IMR-90 (cell line): ENCODE data around the gene TGFB2. TPM values are rescaled to one million over a fixed set of nuclear protein-coding genes. Genes with fewer than 3 reads are reported as not detected.

Source experiments
- ATAC-seq: fragments of 200-7000 bp; cut with Tn5 transposase; 2 replicates; pipeline ENCODE4 v1.9.1; 2020; ENCODE audit warnings: low read depth, mild to moderate bottlenecking, moderate library complexity
- BruUV-seq: library from RNA; stranded (reverse); fragments of 400-500 nt; replicated peaks from 2 replicates; lab custom pipeline; 2021; lab: Mats Ljungman, UMichigan
- CTCF ChIA-PET: fragments of 300-600 bp; formaldehyde crosslinking; extraction: SDS; loops from one replicate; lab custom pipeline; 2021; ENCODE audit warnings: antibody characterized with exemption; lab: Yijun Ruan, JAX
- POLR2A ChIA-PET: fragments of 300-600 bp; sonication (Branson Sonifier 250); formaldehyde crosslinking; loops from one replicate; lab custom pipeline; 2022; ENCODE audit warnings: antibody characterized with exemption; ENCODE audit not compliant: unreplicated experiment; lab: Charles Lee
- DNase-seq: peaks from one replicate; pipeline ENCODE4 v3.0.0; 2013
- H2AFZ ChIP-seq: replicated peaks from 2 replicates; pipeline ENCODE3; 2013; ENCODE audit warnings: low read length, mild to moderate bottlenecking; ENCODE audit not compliant: poor library complexity
- H2AK5ac ChIP-seq: 2 replicates; pipeline ENCODE4 v1.6.1; 2013; ENCODE audit warnings: low read depth, low read length, inconsistent platforms
- H2AK9ac ChIP-seq: replicated peaks from 2 replicates; pipeline ENCODE3; 2013; ENCODE audit warnings: mild to moderate bottlenecking, low read depth, low read length, moderate library complexity; ENCODE audit not compliant: poor library complexity
- H2BK120ac ChIP-seq: 2 replicates; pipeline ENCODE4 v1.6.1; 2013; ENCODE audit warnings: low read depth, low read length, inconsistent platforms
- H2BK15ac ChIP-seq: 3 replicates; pipeline ENCODE4 v1.6.1; 2013; ENCODE audit warnings: low read depth, low read length, inconsistent platforms
- H2BK20ac ChIP-seq: 2 replicates; pipeline ENCODE4 v1.6.1; 2013; ENCODE audit warnings: low read depth, mild to moderate bottlenecking, inconsistent platforms, low read length, moderate library complexity
- H2BK5ac ChIP-seq: 2 replicates; pipeline ENCODE4 v1.6.1; 2013; ENCODE audit warnings: mild to moderate bottlenecking, low read depth, low read length, inconsistent platforms; ENCODE audit not compliant: poor library complexity, severe bottlenecking
- H3K14ac ChIP-seq: replicated peaks from 2 replicates; pipeline ENCODE4 v1.6.1; 2013; ENCODE audit warnings: low read depth, low read length, inconsistent platforms
- H3K18ac ChIP-seq: 2 replicates; pipeline ENCODE4 v1.6.1; 2013; ENCODE audit warnings: low read depth, low read length, control low read depth
- H3K23ac ChIP-seq: 2 replicates; pipeline ENCODE4 v1.6.1; 2013; ENCODE audit warnings: low read depth, low read length, inconsistent platforms
- H3K27ac ChIP-seq: 2 replicates; pipeline ENCODE4 v1.5.1; 2013; ENCODE audit warnings: mild to moderate bottlenecking, control low read depth, low read length; ENCODE audit not compliant: insufficient read depth
- H3K27me3 ChIP-seq: 2 replicates; pipeline ENCODE4 v1.6.1; 2013; ENCODE audit warnings: low read length; ENCODE audit not compliant: control insufficient read depth, insufficient read depth
- H3K36me3 ChIP-seq: 2 replicates; pipeline ENCODE4 v1.6.1; 2013; ENCODE audit warnings: low read length, mixed read lengths; ENCODE audit not compliant: control insufficient read depth, insufficient read depth
- H3K4ac ChIP-seq: 2 replicates; pipeline ENCODE4 v1.6.1; 2013; ENCODE audit warnings: low read depth, low read length, inconsistent platforms
- H3K4me1 ChIP-seq: 2 replicates; pipeline ENCODE4 v1.6.1; 2013; ENCODE audit warnings: low read length, mixed read lengths; ENCODE audit not compliant: control insufficient read depth, insufficient read depth
- H3K4me2 ChIP-seq: 2 replicates; pipeline ENCODE4 v1.6.1; 2013; ENCODE audit warnings: low read depth, mild to moderate bottlenecking, control low read depth, low read length, moderate library complexity
- H3K4me3 ChIP-seq: 2 replicates; pipeline ENCODE4 v1.5.1; 2013; ENCODE audit warnings: low read depth, mild to moderate bottlenecking, control low read depth, low read length, moderate library complexity; ENCODE audit not compliant: insufficient read depth
- H3K56ac ChIP-seq: 2 replicates; pipeline ENCODE4 v1.6.1; 2013; ENCODE audit warnings: low read length, inconsistent platforms; ENCODE audit not compliant: insufficient read depth; ENCODE audit errors: extremely low read depth
- H3K79me1 ChIP-seq, 2 experiments: 2 replicates each; pipeline ENCODE4 v1.6.1; 2013; ENCODE audit warnings: low read length in 2 of 2, inconsistent platforms in 1 of 2, low read depth in 1 of 2
- H3K9ac ChIP-seq: 2 replicates; pipeline ENCODE4 v1.6.1; 2013; ENCODE audit warnings: low read depth, low read length, control low read depth
- H3K9me1 ChIP-seq: 2 replicates; pipeline ENCODE4 v1.6.1; 2013; ENCODE audit warnings: low read length, inconsistent platforms; ENCODE audit not compliant: insufficient read depth
- H3K9me3 ChIP-seq: 2 replicates; pipeline ENCODE4 v1.6.1; 2013; ENCODE audit warnings: low read length; ENCODE audit not compliant: control insufficient read depth, insufficient read depth
- H4K20me1 ChIP-seq: 2 replicates; pipeline ENCODE4 v1.6.1; 2013; ENCODE audit warnings: low read length, inconsistent platforms; ENCODE audit not compliant: insufficient read depth
- H4K5ac ChIP-seq: 2 replicates; pipeline ENCODE4 v1.6.1; 2013; ENCODE audit warnings: mild to moderate bottlenecking, low read depth, low read length, control low read depth
- H4K8ac ChIP-seq, 2 experiments: 2 replicates each; pipeline ENCODE4 v1.6.1; 2013; ENCODE audit warnings: low read depth in 2 of 2, low read length in 2 of 2, control low read depth in 1 of 2, inconsistent platforms in 1 of 2
- H4K91ac ChIP-seq: 2 replicates; pipeline ENCODE4 v1.6.1; 2013; ENCODE audit warnings: low read depth, low read length, inconsistent platforms; ENCODE audit not compliant: insufficient read depth
- RAD21 ChIP-seq: IDR thresholded peaks from 2 replicates; pipeline ENCODE4 v1.6.1; 2012; ENCODE audit warnings: low read length, improper control_type of control experiment
- WGBS, 2 experiments: methylation state at CpG; one replicate each; pipeline versions ENCODE4 v1.1.5 to v1.1.7; 2013; ENCODE audit warnings: missing lambda C conversion rate in 2 of 2; ENCODE audit not compliant: insufficient read length in 1 of 2; ENCODE audit errors: extremely low coverage in 2 of 2; 5-methylcytosine and 5-hydroxymethylcytosine counted together
- dilution Hi-C: fragments of 300-500 bp; cut with HindIII; formaldehyde crosslinking; loops from one replicate; pipeline ENCODE4 v1.14.3; 2018; ENCODE audit warnings: low sequenced_read_pairs; ENCODE audit not compliant: unreplicated experiment
- in situ Hi-C: fragments of 300-500 bp; cut with MboI; formaldehyde crosslinking; loops from 3 replicates; pipeline ENCODE4 v1.14.3; 2019; ENCODE audit warnings: low sequenced_read_pairs, inconsistent platforms, mixed read lengths
- intact Hi-C: fragments of 100-400 bp; cut with micrococcal nuclease; formaldehyde crosslinking; loops from 2 replicates; pipeline ENCODE4 v1.10.0; 2022
- polyA plus RNA-seq, 3 experiments: library from polyadenylated mRNA; depleted of rRNA; stranded (reverse); fragments of >200 nt; gene quantifications; 2 replicates each; pipeline ENCODE4 v1.2.3, GENCODE V29; 2012; ENCODE audit warnings: low replicate concordance in 1 of 3
- total RNA-seq: library from RNA; depleted of rRNA; stranded (reverse); fragments of >200 nt; gene quantifications from 2 replicates; pipeline ENCODE4 v1.2.3, GENCODE V29; 2012

Gene TGFB2
- total and polyA plus RNA-seq, 2 of the 4 experiments (the other 2 are of a cell fraction): 3.7 to 3.8 TPM

DNA sequence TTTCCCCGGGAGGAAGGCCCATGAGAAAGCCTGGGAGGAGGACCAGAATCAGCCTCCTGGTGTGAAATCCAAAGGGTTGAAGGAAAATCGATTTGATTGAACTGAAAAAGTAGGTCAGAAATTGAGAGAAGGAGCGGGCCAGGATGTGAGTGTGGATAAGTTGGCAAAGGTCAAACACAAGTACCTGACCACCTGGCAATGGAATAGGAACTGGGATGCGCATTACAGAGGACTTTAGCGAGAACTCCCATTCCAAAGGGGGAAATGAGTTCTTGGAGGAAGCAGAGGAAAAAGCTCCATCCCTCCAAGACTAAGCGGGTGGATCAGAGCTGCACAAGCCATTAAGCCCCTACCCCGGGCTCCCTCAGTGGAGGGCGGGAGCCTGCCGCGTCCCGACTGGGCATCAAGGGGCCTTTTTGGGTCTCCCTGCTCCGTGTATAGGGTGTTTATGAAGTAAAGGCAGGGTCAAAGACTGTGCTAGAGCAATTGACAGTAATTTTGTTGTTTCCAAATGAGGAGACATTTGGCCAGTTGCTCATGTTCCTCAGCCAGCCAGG is 56.4 kb downstream of the TGFB2 start:
- H3K4me1 ChIP-seq: peaks cover 9% of the 10 kb centered on the region; the same call in 1 of the 2 replicates
- no peak overlapping the region for H3K4ac ChIP-seq
- dilution Hi-C loops: no loop called here
- H2BK20ac ChIP-seq: no peak overlapping the region
- no peak overlapping the region for H3K56ac ChIP-seq
- BruUV-seq: no TSS peak
- no peak overlapping the region for H2AK9ac ChIP-seq
- no peak overlapping the region for H3K9ac ChIP-seq
- peaks cover under 1% of the 10 kb centered on the region; the same call in 1 of the 2 replicates for H3K36me3 ChIP-seq
- H3K14ac ChIP-seq: no peak overlapping the region
- no peaks in the 10 kb centered on the region for H4K20me1 ChIP-seq
- H4K91ac ChIP-seq: 0 out of 2 replicates have a peak overlapping the region, but pooled peaks have one; percentile 4
- peak overlapping the region; percentile 11; the same call in 1 of the 2 replicates for H3K4me2 ChIP-seq
- CTCF ChIA-PET: interaction anchor here (1.5 kb wide), 1 partner anchor 65 kb away, joined by 3 read pairs; no protein-coding TSS in a partner anchor
- H2BK15ac ChIP-seq: no peak overlapping the region
- H4K5ac ChIP-seq: no peak overlapping the region; the same call in 1 of the 2 replicates
- in situ Hi-C loops: no loop called here
- no peaks in the 10 kb centered on the region for H3K27me3 ChIP-seq
- no peaks in the 10 kb centered on the region for H3K9me3 ChIP-seq
- POLR2A ChIA-PET: no interaction called here
- H3K79me1 ChIP-seq: peaks cover 0 to 3% of the 10 kb centered on the region in 2 experiments; a peak in 2 of 4 replicates
- H2AK5ac ChIP-seq: no peak overlapping the region
- no peak overlapping the region for H2AFZ ChIP-seq
- DNase-seq (no peak), ATAC-seq (no peak)
- no peaks in the 10 kb centered on the region for H3K9me1 ChIP-seq
- 0 out of 4 replicates have a peak overlapping the region, but pooled peaks of 1 of the 2 experiments have one; percentile 16 for H4K8ac ChIP-seq
- intact Hi-C loops: no loop called here
- H2BK120ac ChIP-seq: no peak overlapping the region
- TF ChIP-seq RAD21: no peak
- peak overlapping the region; percentile 31 for H3K27ac ChIP-seq
- no peak overlapping the region for H2BK5ac ChIP-seq
- 80% methylated on average over 2 of the region's 12 CpGs; no CpG with 5 or more reads in 1 of the 2 experiments for WGBS, 2 experiments
- H3K4me3 ChIP-seq: no peak overlapping the region
- H3K23ac ChIP-seq: no peak overlapping the region
- no peak overlapping the region; the same call in 1 of the 2 replicates for H3K18ac ChIP-seq
